ENCODE measurements around the gene MOCS1. TPM values are rescaled to one million over a fixed set of nuclear protein-coding genes. Genes with fewer than 3 reads are reported as not detected.

MOCS1 gene
- polyA plus RNA-seq, 1 of the 3 experiments (the other 2 are of a cell fraction) = 4.2 TPM

GRCh38 chr6:39918831-39919230 lies 15.4 kb downstream of the MOCS1 start (continued):
- no peak for TF ChIP-seq ZBTB33 (IDR thresholded peaks at IDR 0.05; ENCODE audit: borderline replicate concordance, low read depth)
- no peak for TF ChIP-seq TEAD4 (IDR thresholded peaks at IDR 0.05; ENCODE audit: borderline replicate concordance, insufficient read depth)
- no peak for TF ChIP-seq REST (IDR thresholded peaks at IDR 0.05; ENCODE audit: low read depth, low read length)
- TF ChIP-seq JUND (IDR thresholded peaks at IDR 0.05) = no peak
- no peak for TF ChIP-seq USF2 (IDR thresholded peaks at IDR 0.05; ENCODE audit: borderline replicate concordance, low read depth, low read length)
- TF ChIP-seq FOXM1 (IDR thresholded peaks at IDR 0.05; ENCODE audit: low read depth) = no peak

- no peak overlapping the region for H2AFZ ChIP-seq (ENCODE audit: low read depth)
- TF ChIP-seq NFIC (IDR thresholded peaks at IDR 0.05; ENCODE audit: borderline replicate concordance) = no peak
- no peak for TF ChIP-seq GABPA (IDR thresholded peaks at IDR 0.05; ENCODE audit: low read depth)
- no peak for TF ChIP-seq EZH2phosphoT487 (IDR thresholded peaks at IDR 0.05; ENCODE audit: borderline replicate concordance, low read depth)
- no peak for TF ChIP-seq SIN3A (IDR thresholded peaks at IDR 0.05; ENCODE audit: borderline replicate concordance, low read depth, low read length)
- TF ChIP-seq RXRA (IDR thresholded peaks at IDR 0.05; ENCODE audit: borderline replicate concordance, low read depth) = no peak
- TF ChIP-seq USF2 (IDR thresholded peaks at IDR 0.05; ENCODE audit: borderline replicate concordance, low read depth, low read length) = no peak
- no peak for TF ChIP-seq PBX3 (IDR thresholded peaks at IDR 0.05)
- TF ChIP-seq RFX5 (IDR thresholded peaks at IDR 0.05; ENCODE audit: low read length) = no peak
- TF ChIP-seq EP300 (IDR thresholded peaks at IDR 0.05; ENCODE audit: borderline replicate concordance in 1 of 2, low read depth in 1 of 2, low read length in 1 of 2) = no peak
- TF ChIP-seq MXI1 (IDR thresholded peaks at IDR 0.05; ENCODE audit: low read depth, low read length) = no peak
- no peak for TF ChIP-seq MEF2A (IDR thresholded peaks at IDR 0.05; ENCODE audit: borderline replicate concordance, low read depth)
- no peak for TF ChIP-seq TCF12 (IDR thresholded peaks at IDR 0.05)
- TF ChIP-seq JUND (IDR thresholded peaks at IDR 0.05) = no peak
- no peak for TF ChIP-seq TEAD4 (IDR thresholded peaks at IDR 0.05; ENCODE audit: borderline replicate concordance, insufficient read depth)
- no peak for TF ChIP-seq FOXM1 (IDR thresholded peaks at IDR 0.05; ENCODE audit: low read depth)
- TF ChIP-seq RCOR1 (IDR thresholded peaks at IDR 0.05; ENCODE audit: low read length) = no peak
- H3K4me2 ChIP-seq = no peak overlapping the region
- 70% methylated on average over 3 of the region's 3 CpGs for WGBS (ENCODE audit: low lambda C conversion rate)
- no peak overlapping the region for H3K9ac ChIP-seq
- POLR2A ChIA-PET = no interaction called here
- no peaks in the 10 kb centered on the region for H3K9me2 ChIP-seq
- no peaks in the 10 kb centered on the region for H3K9me3 ChIP-seq
- CTCF ChIA-PET = no interaction called here
- H3K36me3 ChIP-seq (replicated peaks in 1 of 2; ENCODE audit: control insufficient read depth in 1 of 2, insufficient read depth in 2 of 2, low read length in 1 of 2) = no peaks in the 10 kb centered on the region
- DNase-seq = no peak
- peaks cover 0 to 6% of the 10 kb centered on the region in 2 experiments; a peak in 1 of 4 replicates for H3K4me1 ChIP-seq (ENCODE audit: control insufficient read depth in 1 of 2, insufficient read depth in 2 of 2, low read depth in 1 of 2, low read length in 1 of 2)
- H3K27me3 ChIP-seq (ENCODE audit: insufficient read depth) = no peaks in the 10 kb centered on the region
- no peaks in the 10 kb centered on the region for H3F3A ChIP-seq (replicated peaks; ENCODE audit: insufficient read depth)
- no peaks in the 10 kb centered on the region for H3K79me2 ChIP-seq (ENCODE audit: insufficient read depth)
- no peak overlapping the region for H3K27ac ChIP-seq (ENCODE audit: low read depth in 2 of 2, low read length in 1 of 2)
- no peak overlapping the region for H3K4me3 ChIP-seq (ENCODE audit: low read depth in 2 of 2, low read length in 1 of 2)
- H4K20me1 ChIP-seq (ENCODE audit: insufficient read depth) = no peaks in the 10 kb centered on the region
These were observed 16.3 kb downstream of the MOCS1 start for GRCh38 chr6:39917981-39918380.

Data from SK-N-SH (cell line).